CD8-positive, alpha-beta memory T cell (primary cell): ENCODE data around the gene MCM5. TPM values are rescaled to one million over a fixed set of nuclear protein-coding genes. Genes with fewer than 3 reads are reported as not detected.

Source experiments
- CTCF ChIA-PET: fragments of 350-600 bp; sonication (Branson Sonifier 250); formaldehyde crosslinking; loops from one replicate; lab custom pipeline; 2021; ENCODE audit warnings: antibody characterized with exemption; lab: Charles Lee
- POLR2A ChIA-PET: fragments of 350-600 bp; sonication (Branson Sonifier 250); formaldehyde crosslinking; loops from one replicate; lab custom pipeline; 2021; ENCODE audit warnings: antibody characterized with exemption; lab: Charles Lee
- DNase-seq, 5 donors: peaks; one replicate each; pipeline versions ENCODE4 v3.0.0 to v3.0.0-alpha.2; 2020 to 2022; ENCODE audit warnings: mixed read lengths in 1 of 5
- H3K27ac ChIP-seq: one replicate; pipeline ENCODE4 v1.7.0; 2013; ENCODE audit warnings: low read depth, mild to moderate bottlenecking, low read length, moderate library complexity
- H3K27me3 ChIP-seq: 2 replicates; pipeline ENCODE4 v1.7.0; 2013; ENCODE audit warnings: low read length, mild to moderate bottlenecking; ENCODE audit not compliant: insufficient read depth, poor library complexity, severe bottlenecking
- H3K36me3 ChIP-seq: 2 replicates; pipeline ENCODE4 v1.7.0; 2013; ENCODE audit warnings: mild to moderate bottlenecking, low read length, moderate library complexity; ENCODE audit not compliant: insufficient read depth
- H3K4me1 ChIP-seq: 2 replicates; pipeline ENCODE4 v1.7.0; 2013; ENCODE audit warnings: mild to moderate bottlenecking, low read length, moderate library complexity; ENCODE audit not compliant: insufficient read depth
- H3K4me3 ChIP-seq: 2 replicates; pipeline ENCODE4 v1.7.0; 2013; ENCODE audit warnings: mild to moderate bottlenecking, low read length
- H3K9me3 ChIP-seq: 2 replicates; pipeline ENCODE4 v1.7.0; 2013; ENCODE audit warnings: mild to moderate bottlenecking, low read length
- H3K27ac Mint-ChIP-seq, 8 donors: one replicate each; pipeline ENCODE4 v1.8.0; 2020 to 2021; ENCODE audit warnings: mixed read lengths in 8 of 8, mild to moderate bottlenecking in 6 of 8, inconsistent platforms in 3 of 8, moderate library complexity in 3 of 8
- H3K27me3 Mint-ChIP-seq, 2 donors: one replicate each; pipeline ENCODE4 v1.8.0; 2020 to 2021; ENCODE audit warnings: mixed read lengths in 2 of 2, mild to moderate bottlenecking in 1 of 2, moderate library complexity in 1 of 2
- H3K36me3 Mint-ChIP-seq, 3 donors: one replicate each; pipeline ENCODE4 v1.8.0; 2020 to 2021; ENCODE audit warnings: mixed read lengths in 3 of 3, inconsistent platforms in 1 of 3, mild to moderate bottlenecking in 1 of 3
- H3K4me1 Mint-ChIP-seq, 3 donors: one replicate each; pipeline ENCODE4 v1.8.0; 2020 to 2021; ENCODE audit warnings: mixed read lengths in 3 of 3, inconsistent platforms in 1 of 3, mild to moderate bottlenecking in 1 of 3
- H3K4me3 Mint-ChIP-seq, 7 donors: one replicate each; pipeline ENCODE4 v1.8.0; 2020 to 2021; ENCODE audit warnings: mixed read lengths in 7 of 7, mild to moderate bottlenecking in 6 of 7, moderate library complexity in 4 of 7, inconsistent platforms in 2 of 7
- H3K9me3 Mint-ChIP-seq, 5 donors: one replicate each; pipeline ENCODE4 v1.8.0; 2020 to 2022; ENCODE audit warnings: mixed read lengths in 5 of 5, mild to moderate bottlenecking in 3 of 5, moderate library complexity in 2 of 5, inconsistent platforms in 1 of 5
- polyA plus RNA-seq: library from polyadenylated mRNA; unstranded; fragments of 300-500 nt; fragmentation: Illumina TruSeq; gene quantifications from one replicate; pipeline ENCODE4 v1.2.3, GENCODE V29; 2021
- total RNA-seq, 2 experiments: library from RNA; stranded (reverse); gene quantifications; one replicate each; pipeline ENCODE4 v1.2.3, GENCODE V29; 2021

Gene MCM5
- total and polyA plus RNA-seq, 3 experiments from 2014 or later, result 28.4 to 300 (median 287) TPM

GRCh38 chr22:35380537-35381423, 19.2 kb upstream of the MCM5 start, which contains the start of gene HMOX1:
Gene HMOX1 (plus strand): TSS chr22:35381096. CDS start chr22:35381174, 78 bp downstream.
- Histone ChIP-seq H3K27me3 (peaks cover 9% of the 10 kb centered on the region), H3K4me1 (peaks cover 14% of the 10 kb centered on the region), H3K27ac (no peak within 1 kb of the TSS), H3K4me3 (no peak within 1 kb of the TSS), H3K9me3 (no peaks in the 10 kb centered on the region), H3K36me3 (no peaks in the 10 kb centered on the region)
- Mint-ChIP-seq H3K27me3 (peaks cover 20 to 32% of the 10 kb centered on the region in 2 donors), H3K9me3 (no peaks in the 10 kb centered on the region), H3K36me3 (no peaks in the 10 kb centered on the region), H3K4me1 (peaks cover 10 to 24% (median 22%) of the 10 kb centered on the region in 3 donors), H3K4me3 (peak within 1 kb of the TSS in 6 of 7 donors; percentile 38 to 85 (median 50)), H3K27ac (peak within 1 kb of the TSS in 2 of 8 donors; percentile 50 to 72)
- peak; percentile 12 to 58 (median 26) for DNase-seq
- POLR2A ChIA-PET, result no interaction called here
- CTCF ChIA-PET, result interaction anchor here (1.0 kb wide), 1 partner anchor 32 kb away, joined by 3 read pairs; no protein-coding TSS in a partner anchor

GRCh38 chr22:35381424-35382009, 18.4 kb upstream of the MCM5 start:
- no peak overlapping the region for H3K4me3 ChIP-seq
- CTCF ChIA-PET, result interaction anchor here (1.0 kb wide), 1 partner anchor 33 kb away, joined by 3 read pairs; no protein-coding TSS in a partner anchor
- no peak for DNase-seq
- Mint-ChIP-seq H3K4me1 (peaks cover 10 to 24% (median 22%) of the 10 kb centered on the region in 3 donors), H3K27ac (peak overlapping the region in 1 of 8 donors; percentile 50), H3K9me3 (no peaks in the 10 kb centered on the region), H3K36me3 (no peaks in the 10 kb centered on the region), H3K4me3 (peak overlapping the region in 6 of 7 donors; percentile 38 to 63 (median 50)), H3K27me3 (peaks cover 23 to 35% of the 10 kb centered on the region in 2 donors)
- no peak overlapping the region for H3K27ac ChIP-seq
- no peaks in the 10 kb centered on the region for H3K9me3 ChIP-seq
- POLR2A ChIA-PET, result interaction anchor here (0.5 kb wide), 1 partner anchor 11 kb away, joined by 7 read pairs; no protein-coding TSS in a partner anchor
- peaks cover 9% of the 10 kb centered on the region for H3K27me3 ChIP-seq
- H3K4me1 ChIP-seq, result peaks cover 14% of the 10 kb centered on the region
- H3K36me3 ChIP-seq, result no peaks in the 10 kb centered on the region

- H3K4me1 Mint-ChIP-seq, result peaks cover 5 to 13% (median 13%) of the 10 kb centered on the region in 3 donors
- no peaks in the 10 kb centered on the region for H3K36me3 Mint-ChIP-seq
- H3K27me3 ChIP-seq, result peaks cover 9% of the 10 kb centered on the region
- ChIA-PET CTCF (interaction anchor here (1.8 kb wide), 1 partner anchor 8 kb away, joined by 4 read pairs; no protein-coding TSS in a partner anchor), POLR2A (no interaction called here)
- H3K9me3 ChIP-seq, result no peaks in the 10 kb centered on the region
- H3K4me3 Mint-ChIP-seq, result no peak overlapping the region
- no peak overlapping the region for H3K27ac ChIP-seq
- peaks cover 27 to 46% of the 10 kb centered on the region in 2 donors for H3K27me3 Mint-ChIP-seq
- H3K36me3 ChIP-seq, result no peaks in the 10 kb centered on the region
- H3K4me3 ChIP-seq, result no peak overlapping the region
- H3K4me1 ChIP-seq, result peaks cover 4% of the 10 kb centered on the region
- DNase-seq, result no peak
- no peaks in the 10 kb centered on the region for H3K9me3 Mint-ChIP-seq
- no peak overlapping the region for H3K27ac Mint-ChIP-seq
Measured at GRCh38 chr22:35383679-35384071, 16.3 kb upstream of the MCM5 start.

GRCh38 chr22:35384527-35384926, 15.4 kb upstream of the MCM5 start:
- no peaks in the 10 kb centered on the region for H3K36me3 Mint-ChIP-seq

GRCh38 chr22:35384975-35385588, 14.9 kb upstream of the MCM5 start:
- no peaks in the 10 kb centered on the region for H3K9me3 Mint-ChIP-seq
- H3K4me1 ChIP-seq, result peaks cover 4% of the 10 kb centered on the region
- no peaks in the 10 kb centered on the region for H3K36me3 Mint-ChIP-seq
- CTCF ChIA-PET, result interaction anchor here (1.0 to 1.8 kb wide), 2 partner anchors 10 to 34 kb away, joined by 3 to 4 read pairs; no protein-coding TSS in a partner anchor
- H3K27me3 ChIP-seq, result peaks cover 9% of the 10 kb centered on the region
- H3K9me3 ChIP-seq, result no peaks in the 10 kb centered on the region
- H3K4me1 Mint-ChIP-seq, result peaks cover 5 to 13% (median 13%) of the 10 kb centered on the region in 3 donors
- no peaks in the 10 kb centered on the region for H3K36me3 ChIP-seq
- no peak for DNase-seq
- H3K27ac Mint-ChIP-seq, result no peak overlapping the region
- H3K4me3 ChIP-seq, result no peak overlapping the region
- POLR2A ChIA-PET, result no interaction called here
- H3K27me3 Mint-ChIP-seq, result peaks cover 29 to 54% of the 10 kb centered on the region in 2 donors
- H3K4me3 Mint-ChIP-seq, result no peak overlapping the region
- no peak overlapping the region for H3K27ac ChIP-seq

More at GRCh38 chr22:35384527-35384926, 15.4 kb upstream of the MCM5 start:
- Mint-ChIP-seq H3K4me3 (no peak overlapping the region), H3K4me1 (peaks cover 5 to 13% (median 13%) of the 10 kb centered on the region in 3 donors), H3K27ac (no peak overlapping the region), H3K27me3 (peaks cover 29 to 49% of the 10 kb centered on the region in 2 donors), H3K9me3 (no peaks in the 10 kb centered on the region)
- CTCF ChIA-PET, result interaction anchor here (1.0 to 1.8 kb wide), 2 partner anchors 9 to 33 kb away, joined by 3 to 4 read pairs; no protein-coding TSS in a partner anchor
- Histone ChIP-seq H3K4me1 (peaks cover 4% of the 10 kb centered on the region), H3K9me3 (no peaks in the 10 kb centered on the region), H3K27ac (no peak overlapping the region), H3K27me3 (peaks cover 9% of the 10 kb centered on the region), H3K36me3 (no peaks in the 10 kb centered on the region), H3K4me3 (no peak overlapping the region)
- DNase-seq, result no peak
- POLR2A ChIA-PET, result no interaction called here

GRCh38 chr22:35386670-35387288, 13.2 kb upstream of the MCM5 start:
- Histone ChIP-seq H3K36me3 (no peaks in the 10 kb centered on the region), H3K27ac (no peak overlapping the region), H3K4me1 (no peaks in the 10 kb centered on the region), H3K27me3 (peaks cover 9% of the 10 kb centered on the region), H3K4me3 (no peak overlapping the region), H3K9me3 (no peaks in the 10 kb centered on the region)
- ChIA-PET CTCF (no interaction called here), POLR2A (no interaction called here)
- Mint-ChIP-seq H3K36me3 (no peaks in the 10 kb centered on the region), H3K9me3 (no peaks in the 10 kb centered on the region), H3K27ac (no peak overlapping the region), H3K27me3 (peaks cover 22 to 49% of the 10 kb centered on the region in 2 donors), H3K4me3 (no peak overlapping the region), H3K4me1 (peaks cover 0 to 3% (median 3%) of the 10 kb centered on the region in 3 donors)
- no peak for DNase-seq

- Mint-ChIP-seq H3K27ac (no peak overlapping the region), H3K9me3 (no peaks in the 10 kb centered on the region), H3K27me3 (peaks cover 9 to 22% of the 10 kb centered on the region in 2 donors), H3K4me1 (peaks cover 8 to 13% (median 8%) of the 10 kb centered on the region in 3 donors), H3K36me3 (no peaks in the 10 kb centered on the region), H3K4me3 (no peak overlapping the region)
- H3K27me3 ChIP-seq, result no peaks in the 10 kb centered on the region
- no peaks in the 10 kb centered on the region for H3K9me3 ChIP-seq
- ChIA-PET POLR2A (interaction anchor here (0.7 kb wide), 1 partner anchor 676 kb away, joined by 6 read pairs; no protein-coding TSS in a partner anchor), CTCF (interaction anchor here (1.2 kb wide), 1 partner anchor 193 kb away, joined by 3 read pairs; no protein-coding TSS in a partner anchor)
- DNase-seq, result no peak
- no peak overlapping the region for H3K4me3 ChIP-seq
- no peaks in the 10 kb centered on the region for H3K4me1 ChIP-seq
- no peak overlapping the region for H3K27ac ChIP-seq
- no peaks in the 10 kb centered on the region for H3K36me3 ChIP-seq
Measured at GRCh38 chr22:35390933-35391332, 9.0 kb upstream of the MCM5 start.
